ENCODE results near the gene TNN. TPM values are rescaled to one million over a fixed set of nuclear protein-coding genes. Genes with fewer than 3 reads are reported as not detected.

The TNN gene
- total and polyA plus RNA-seq, 3 experiments from 2014 or later: not detected

DNA sequence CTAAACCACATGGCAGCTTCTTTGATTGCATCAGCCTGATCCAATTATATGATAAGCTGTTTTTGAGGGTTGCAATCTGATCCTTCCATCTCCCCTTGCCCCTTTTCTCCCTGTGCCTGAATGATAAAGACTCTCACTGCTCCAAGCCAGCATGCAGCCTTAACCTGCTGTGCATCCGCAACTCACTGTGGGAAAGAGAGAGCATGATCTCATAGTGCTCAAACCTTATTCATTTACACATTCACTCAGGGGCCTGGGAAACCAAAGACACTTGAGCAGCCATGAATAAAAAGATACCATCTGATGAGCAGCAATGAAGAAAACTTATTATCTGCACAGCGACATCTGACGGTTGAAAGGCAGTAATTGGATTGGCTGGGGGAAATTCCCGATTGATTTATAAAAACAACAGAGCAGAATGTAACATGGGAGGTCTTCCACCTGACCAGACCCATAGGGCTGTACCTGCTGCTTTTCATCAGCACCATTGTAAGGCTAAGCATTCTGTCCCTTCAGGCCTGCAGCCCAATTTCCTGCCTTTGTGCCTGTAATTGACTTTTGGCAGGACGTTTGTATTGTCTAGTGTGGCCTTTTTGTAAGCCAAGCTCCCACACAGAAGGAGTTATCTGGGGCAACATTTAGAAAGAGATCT is 62.5 kb downstream of the TNN start:
- no peaks in the 10 kb centered on the region for H3K4me1 Mint-ChIP-seq
- H3K27me3 Mint-ChIP-seq: peaks cover 6 to 15% of the 10 kb centered on the region in 2 donors
- ChIA-PET POLR2A (no interaction called here), CTCF (interaction anchor here (1.2 to 2.5 kb wide), 2 partner anchors 12 to 101 kb away, joined by 3 to 10 read pairs; no protein-coding TSS in a partner anchor)
- no peak for DNase-seq
- no peaks in the 10 kb centered on the region for H3K4me1 ChIP-seq (ENCODE audit: insufficient read depth, low read length)
- H3K36me3 ChIP-seq (ENCODE audit: insufficient read depth, low read length): no peaks in the 10 kb centered on the region
- H3K4me3 Mint-ChIP-seq: no peak overlapping the region
- H3K9me3 ChIP-seq (ENCODE audit: low read length): no peaks in the 10 kb centered on the region
- H3K27ac Mint-ChIP-seq: no peak overlapping the region
- no peaks in the 10 kb centered on the region for H3K9me3 Mint-ChIP-seq
- H3K27ac ChIP-seq (ENCODE audit: low read depth, low read length): no peak overlapping the region
- no peaks in the 10 kb centered on the region for H3K27me3 ChIP-seq (ENCODE audit: insufficient read depth, low read length, poor library complexity, severe bottlenecking)
- no peak overlapping the region for H3K4me3 ChIP-seq (ENCODE audit: low read length)
- H3K36me3 Mint-ChIP-seq: no peaks in the 10 kb centered on the region

DNA sequence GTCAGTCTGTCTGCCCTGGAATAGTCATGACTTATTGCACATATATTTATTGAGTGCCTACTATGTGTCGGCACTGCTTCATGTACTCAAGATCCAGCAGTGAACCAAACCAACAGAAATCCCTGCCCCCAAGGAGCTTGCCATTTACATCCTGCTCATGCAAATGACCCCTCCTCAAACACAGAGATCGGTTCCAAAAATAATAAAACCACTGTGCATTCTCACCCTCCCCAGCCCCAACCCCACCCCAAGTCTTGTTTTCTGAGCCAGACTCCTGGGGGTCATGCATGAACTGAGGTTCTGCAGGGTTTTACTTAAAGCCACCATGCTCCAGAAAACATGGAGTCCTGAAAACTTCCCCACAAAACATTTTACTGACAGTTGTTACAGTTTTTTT is 63.0 kb downstream of the TNN start:
- H3K27me3 ChIP-seq (ENCODE audit: insufficient read depth, low read length, poor library complexity, severe bottlenecking): no peaks in the 10 kb centered on the region
- no peak overlapping the region for H3K27ac Mint-ChIP-seq
- peaks cover 10 to 19% of the 10 kb centered on the region in 2 donors for H3K27me3 Mint-ChIP-seq
- no peak overlapping the region for H3K4me3 Mint-ChIP-seq
- H3K27ac ChIP-seq (ENCODE audit: low read depth, low read length): no peak overlapping the region
- ChIA-PET CTCF (interaction anchor here (1.2 kb wide), 1 partner anchor 12 kb away, joined by 3 read pairs; no protein-coding TSS in a partner anchor), POLR2A (no interaction called here)
- H3K36me3 ChIP-seq (ENCODE audit: insufficient read depth, low read length): no peaks in the 10 kb centered on the region
- no peak for DNase-seq
- H3K36me3 Mint-ChIP-seq: no peaks in the 10 kb centered on the region
- no peak overlapping the region for H3K4me3 ChIP-seq (ENCODE audit: low read length)
- H3K9me3 Mint-ChIP-seq: no peaks in the 10 kb centered on the region
- H3K9me3 ChIP-seq (ENCODE audit: low read length): no peaks in the 10 kb centered on the region
- no peaks in the 10 kb centered on the region for H3K4me1 Mint-ChIP-seq
- H3K4me1 ChIP-seq (ENCODE audit: insufficient read depth, low read length): no peaks in the 10 kb centered on the region

- peaks cover 13 to 24% of the 10 kb centered on the region in 2 donors for H3K27me3 Mint-ChIP-seq
- POLR2A ChIA-PET: no interaction called here
- H3K27ac Mint-ChIP-seq: no peak overlapping the region
- Histone ChIP-seq H3K4me1 (ENCODE audit: insufficient read depth, low read length) (no peaks in the 10 kb centered on the region), H3K9me3 (ENCODE audit: low read length) (no peaks in the 10 kb centered on the region), H3K27ac (ENCODE audit: low read depth, low read length) (no peak overlapping the region), H3K4me3 (ENCODE audit: low read length) (no peak overlapping the region), H3K27me3 (ENCODE audit: insufficient read depth, low read length, poor library complexity, severe bottlenecking) (no peaks in the 10 kb centered on the region), H3K36me3 (ENCODE audit: insufficient read depth, low read length) (no peaks in the 10 kb centered on the region)
- CTCF ChIA-PET: interaction anchor here (1.2 kb wide), 1 partner anchor 12 kb away, joined by 3 read pairs; no protein-coding TSS in a partner anchor
- no peak overlapping the region for H3K4me3 Mint-ChIP-seq
- DNase-seq: no peak
- H3K4me1 Mint-ChIP-seq: no peaks in the 10 kb centered on the region
- H3K36me3 Mint-ChIP-seq: no peaks in the 10 kb centered on the region
- no peaks in the 10 kb centered on the region for H3K9me3 Mint-ChIP-seq
Measured at GRCh38 chr1:175131095-175131494, 63.5 kb downstream of the TNN start.

DNA sequence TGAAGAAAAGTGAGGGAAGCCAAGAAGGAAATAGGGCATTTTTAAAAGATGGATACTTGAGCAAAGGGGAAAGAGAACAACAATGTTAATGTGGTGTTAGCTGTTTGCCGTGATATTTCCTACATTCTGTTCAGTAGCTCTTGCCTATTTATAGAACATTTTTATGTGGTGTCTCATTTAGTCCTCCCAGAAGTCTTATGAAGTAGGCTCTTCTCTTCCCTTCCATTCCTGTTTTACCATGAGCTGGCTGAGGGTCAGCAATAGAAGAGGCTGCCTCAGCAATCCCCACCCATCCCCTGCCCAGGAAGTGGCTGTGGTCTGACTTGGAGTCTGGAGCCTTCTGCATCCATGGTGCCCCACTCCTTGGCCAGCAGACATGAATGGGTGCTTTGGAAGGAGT is 64.8 kb downstream of the TNN start:
- Histone ChIP-seq H3K27ac (ENCODE audit: low read depth, low read length) (no peak overlapping the region), H3K27me3 (ENCODE audit: insufficient read depth, low read length, poor library complexity, severe bottlenecking) (no peaks in the 10 kb centered on the region), H3K9me3 (ENCODE audit: low read length) (no peaks in the 10 kb centered on the region), H3K4me3 (ENCODE audit: low read length) (no peak overlapping the region), H3K36me3 (ENCODE audit: insufficient read depth, low read length) (no peaks in the 10 kb centered on the region), H3K4me1 (ENCODE audit: insufficient read depth, low read length) (no peaks in the 10 kb centered on the region)
- Mint-ChIP-seq H3K4me3 (no peak overlapping the region), H3K27ac (no peak overlapping the region), H3K27me3 (peaks cover 19 to 32% of the 10 kb centered on the region in 2 donors), H3K9me3 (no peaks in the 10 kb centered on the region), H3K36me3 (no peaks in the 10 kb centered on the region), H3K4me1 (no peaks in the 10 kb centered on the region)
- no peak for DNase-seq
- ChIA-PET CTCF (interaction anchor here (1.0 to 1.5 kb wide), 3 partner anchors 12 to 22 kb away, joined by 3 to 4 read pairs (median 3); no protein-coding TSS in a partner anchor), POLR2A (no interaction called here)

GRCh38 chr1:175133673-175134435 is 66.2 kb downstream of the TNN start:
- no peak for DNase-seq
- H3K27ac Mint-ChIP-seq: peak overlapping the region in 1 of 8 donors; percentile 77
- no peaks in the 10 kb centered on the region for H3K27me3 ChIP-seq (ENCODE audit: insufficient read depth, low read length, poor library complexity, severe bottlenecking)
- CTCF ChIA-PET: interaction anchor here (1.3 to 4.2 kb wide), 4 partner anchors 9 to 18 kb away, joined by 3 to 25 read pairs (median 8); no protein-coding TSS in a partner anchor
- H3K4me1 ChIP-seq (ENCODE audit: insufficient read depth, low read length): no peaks in the 10 kb centered on the region
- H3K9me3 ChIP-seq (ENCODE audit: low read length): no peaks in the 10 kb centered on the region
- no peak overlapping the region for H3K4me3 Mint-ChIP-seq
- POLR2A ChIA-PET: no interaction called here
- no peaks in the 10 kb centered on the region for H3K9me3 Mint-ChIP-seq
- H3K4me1 Mint-ChIP-seq: no peaks in the 10 kb centered on the region
- H3K4me3 ChIP-seq (ENCODE audit: low read length): no peak overlapping the region
- H3K36me3 ChIP-seq (ENCODE audit: insufficient read depth, low read length): no peaks in the 10 kb centered on the region
- peaks cover 22 to 40% of the 10 kb centered on the region in 2 donors for H3K27me3 Mint-ChIP-seq
- no peak overlapping the region for H3K27ac ChIP-seq (ENCODE audit: low read depth, low read length)
- H3K36me3 Mint-ChIP-seq: no peaks in the 10 kb centered on the region

GRCh38 chr1:175134500-175134899 is 66.9 kb downstream of the TNN start:
- no peak overlapping the region for H3K4me3 Mint-ChIP-seq
- DNase-seq: no peak
- H3K27me3 ChIP-seq (ENCODE audit: insufficient read depth, low read length, poor library complexity, severe bottlenecking): no peaks in the 10 kb centered on the region
- CTCF ChIA-PET: interaction anchor here (1.3 to 4.2 kb wide), 3 partner anchors 9 to 17 kb away, joined by 3 to 25 read pairs (median 12); no protein-coding TSS in a partner anchor
- no peak overlapping the region for H3K27ac ChIP-seq (ENCODE audit: low read depth, low read length)
- peaks cover 22 to 40% of the 10 kb centered on the region in 2 donors for H3K27me3 Mint-ChIP-seq
- H3K4me3 ChIP-seq (ENCODE audit: low read length): no peak overlapping the region
- no peaks in the 10 kb centered on the region for H3K4me1 ChIP-seq (ENCODE audit: insufficient read depth, low read length)
- H3K36me3 ChIP-seq (ENCODE audit: insufficient read depth, low read length): no peaks in the 10 kb centered on the region
- no peaks in the 10 kb centered on the region for H3K9me3 Mint-ChIP-seq
- H3K36me3 Mint-ChIP-seq: no peaks in the 10 kb centered on the region
- POLR2A ChIA-PET: no interaction called here
- H3K27ac Mint-ChIP-seq: no peak overlapping the region
- H3K9me3 ChIP-seq (ENCODE audit: low read length): no peaks in the 10 kb centered on the region
- H3K4me1 Mint-ChIP-seq: no peaks in the 10 kb centered on the region

DNA sequence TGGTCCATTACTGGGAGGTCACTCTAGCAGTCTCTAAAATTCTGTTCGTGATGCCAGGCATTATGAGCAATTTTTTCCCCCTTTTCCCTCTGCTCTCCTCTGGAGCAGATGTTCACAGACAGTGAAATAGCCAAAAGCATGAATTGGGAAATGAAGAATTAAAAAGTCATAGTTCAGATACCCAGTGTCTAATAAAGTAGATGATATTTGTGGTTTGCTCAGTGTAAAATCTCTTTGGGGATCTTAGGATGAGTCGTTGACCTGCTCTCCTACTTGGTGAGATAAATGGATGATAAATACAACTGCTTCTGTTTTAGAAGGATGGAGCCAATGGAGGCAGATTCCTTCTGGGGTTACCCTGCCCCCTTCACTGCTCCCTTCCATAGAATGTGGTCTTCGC is 68.6 kb downstream of the TNN start:
- Histone ChIP-seq H3K4me1 (ENCODE audit: insufficient read depth, low read length) (no peaks in the 10 kb centered on the region), H3K36me3 (ENCODE audit: insufficient read depth, low read length) (no peaks in the 10 kb centered on the region), H3K4me3 (ENCODE audit: low read length) (no peak overlapping the region), H3K27me3 (ENCODE audit: insufficient read depth, low read length, poor library complexity, severe bottlenecking) (no peaks in the 10 kb centered on the region), H3K9me3 (ENCODE audit: low read length) (no peaks in the 10 kb centered on the region), H3K27ac (ENCODE audit: low read depth, low read length) (no peak overlapping the region)
- no peaks in the 10 kb centered on the region for H3K4me1 Mint-ChIP-seq
- CTCF ChIA-PET: interaction anchor here (0.6 to 4.2 kb wide), 5 partner anchors 10 to 401 kb away, joined by 3 to 25 read pairs (median 4); no protein-coding TSS in a partner anchor
- H3K27me3 Mint-ChIP-seq: peaks cover 25 to 40% of the 10 kb centered on the region in 2 donors
- no peaks in the 10 kb centered on the region for H3K36me3 Mint-ChIP-seq
- DNase-seq: no peak
- no peak overlapping the region for H3K27ac Mint-ChIP-seq
- no peaks in the 10 kb centered on the region for H3K9me3 Mint-ChIP-seq
- POLR2A ChIA-PET: no interaction called here
- H3K4me3 Mint-ChIP-seq: no peak overlapping the region

GRCh38 chr1:175137369-175137768 is 69.7 kb downstream of the TNN start:
- H3K9me3 ChIP-seq (ENCODE audit: low read length): no peaks in the 10 kb centered on the region
- no peak overlapping the region for H3K27ac Mint-ChIP-seq

More at GRCh38 chr1:175137369-175137768, 69.7 kb downstream of the TNN start:
- Mint-ChIP-seq H3K27me3 (peaks cover 26 to 40% of the 10 kb centered on the region in 2 donors), H3K4me1 (peaks cover 0 to 6% (median 6%) of the 10 kb centered on the region in 3 donors), H3K36me3 (no peaks in the 10 kb centered on the region), H3K4me3 (no peak overlapping the region), H3K9me3 (no peaks in the 10 kb centered on the region)
- DNase-seq: no peak
- Histone ChIP-seq H3K27ac (ENCODE audit: low read depth, low read length) (no peak overlapping the region), H3K4me1 (ENCODE audit: insufficient read depth, low read length) (no peaks in the 10 kb centered on the region), H3K27me3 (ENCODE audit: insufficient read depth, low read length, poor library complexity, severe bottlenecking) (no peaks in the 10 kb centered on the region), H3K4me3 (ENCODE audit: low read length) (no peak overlapping the region), H3K36me3 (ENCODE audit: insufficient read depth, low read length) (no peaks in the 10 kb centered on the region)
- ChIA-PET CTCF (interaction anchor here (1.0 to 4.2 kb wide), 3 partner anchors 9 to 15 kb away, joined by 3 to 25 read pairs (median 3); no protein-coding TSS in a partner anchor), POLR2A (no interaction called here)

All from CD8-positive, alpha-beta memory T cell (primary cell).